IMR-90 (cell line): Measurements from ENCODE around the gene PCSK2. TPM values are rescaled to one million over a fixed set of nuclear protein-coding genes. Genes with fewer than 3 reads are reported as not detected.

Experiments used
- ATAC-seq: fragments of 200-7000 bp; cut with Tn5 transposase; 2 replicates; pipeline ENCODE4 v1.9.1; 2020; ENCODE audit warnings: low read depth, mild to moderate bottlenecking, moderate library complexity
- BruUV-seq: library from RNA; stranded (reverse); fragments of 400-500 nt; replicated peaks from 2 replicates; lab custom pipeline; 2021; lab: Mats Ljungman, UMichigan
- CTCF ChIA-PET: fragments of 300-600 bp; formaldehyde crosslinking; extraction: SDS; loops from one replicate; lab custom pipeline; 2021; ENCODE audit warnings: antibody characterized with exemption; lab: Yijun Ruan, JAX
- POLR2A ChIA-PET: fragments of 300-600 bp; sonication (Branson Sonifier 250); formaldehyde crosslinking; loops from one replicate; lab custom pipeline; 2022; ENCODE audit warnings: antibody characterized with exemption; ENCODE audit not compliant: unreplicated experiment; lab: Charles Lee
- DNase-seq: peaks from one replicate; pipeline ENCODE4 v3.0.0; 2013
- H2AFZ ChIP-seq: replicated peaks from 2 replicates; pipeline ENCODE3; 2013; ENCODE audit warnings: low read length, mild to moderate bottlenecking; ENCODE audit not compliant: poor library complexity
- H2AK5ac ChIP-seq: 2 replicates; pipeline ENCODE4 v1.6.1; 2013; ENCODE audit warnings: low read depth, low read length, inconsistent platforms
- H2AK9ac ChIP-seq: replicated peaks from 2 replicates; pipeline ENCODE3; 2013; ENCODE audit warnings: mild to moderate bottlenecking, low read depth, low read length, moderate library complexity; ENCODE audit not compliant: poor library complexity
- H2BK120ac ChIP-seq: 2 replicates; pipeline ENCODE4 v1.6.1; 2013; ENCODE audit warnings: low read depth, low read length, inconsistent platforms
- H2BK15ac ChIP-seq: 3 replicates; pipeline ENCODE4 v1.6.1; 2013; ENCODE audit warnings: low read depth, low read length, inconsistent platforms
- H2BK20ac ChIP-seq: 2 replicates; pipeline ENCODE4 v1.6.1; 2013; ENCODE audit warnings: low read depth, mild to moderate bottlenecking, inconsistent platforms, low read length, moderate library complexity
- H2BK5ac ChIP-seq: 2 replicates; pipeline ENCODE4 v1.6.1; 2013; ENCODE audit warnings: mild to moderate bottlenecking, low read depth, low read length, inconsistent platforms; ENCODE audit not compliant: poor library complexity, severe bottlenecking
- H3K14ac ChIP-seq: replicated peaks from 2 replicates; pipeline ENCODE4 v1.6.1; 2013; ENCODE audit warnings: low read depth, low read length, inconsistent platforms
- H3K18ac ChIP-seq: 2 replicates; pipeline ENCODE4 v1.6.1; 2013; ENCODE audit warnings: low read depth, low read length, control low read depth
- H3K23ac ChIP-seq: 2 replicates; pipeline ENCODE4 v1.6.1; 2013; ENCODE audit warnings: low read depth, low read length, inconsistent platforms
- H3K27ac ChIP-seq: 2 replicates; pipeline ENCODE4 v1.5.1; 2013; ENCODE audit warnings: mild to moderate bottlenecking, control low read depth, low read length; ENCODE audit not compliant: insufficient read depth
- H3K27me3 ChIP-seq: 2 replicates; pipeline ENCODE4 v1.6.1; 2013; ENCODE audit warnings: low read length; ENCODE audit not compliant: control insufficient read depth, insufficient read depth
- H3K36me3 ChIP-seq: 2 replicates; pipeline ENCODE4 v1.6.1; 2013; ENCODE audit warnings: low read length, mixed read lengths; ENCODE audit not compliant: control insufficient read depth, insufficient read depth
- H3K4ac ChIP-seq: 2 replicates; pipeline ENCODE4 v1.6.1; 2013; ENCODE audit warnings: low read depth, low read length, inconsistent platforms
- H3K4me1 ChIP-seq: 2 replicates; pipeline ENCODE4 v1.6.1; 2013; ENCODE audit warnings: low read length, mixed read lengths; ENCODE audit not compliant: control insufficient read depth, insufficient read depth
- H3K4me2 ChIP-seq: 2 replicates; pipeline ENCODE4 v1.6.1; 2013; ENCODE audit warnings: low read depth, mild to moderate bottlenecking, control low read depth, low read length, moderate library complexity
- H3K4me3 ChIP-seq: 2 replicates; pipeline ENCODE4 v1.5.1; 2013; ENCODE audit warnings: low read depth, mild to moderate bottlenecking, control low read depth, low read length, moderate library complexity; ENCODE audit not compliant: insufficient read depth
- H3K56ac ChIP-seq: 2 replicates; pipeline ENCODE4 v1.6.1; 2013; ENCODE audit warnings: low read length, inconsistent platforms; ENCODE audit not compliant: insufficient read depth; ENCODE audit errors: extremely low read depth
- H3K79me1 ChIP-seq, 2 experiments: 2 replicates each; pipeline ENCODE4 v1.6.1; 2013; ENCODE audit warnings: low read length in 2 of 2, inconsistent platforms in 1 of 2, low read depth in 1 of 2
- H3K9ac ChIP-seq: 2 replicates; pipeline ENCODE4 v1.6.1; 2013; ENCODE audit warnings: low read depth, low read length, control low read depth
- H3K9me1 ChIP-seq: 2 replicates; pipeline ENCODE4 v1.6.1; 2013; ENCODE audit warnings: low read length, inconsistent platforms; ENCODE audit not compliant: insufficient read depth
- H3K9me3 ChIP-seq: 2 replicates; pipeline ENCODE4 v1.6.1; 2013; ENCODE audit warnings: low read length; ENCODE audit not compliant: control insufficient read depth, insufficient read depth
- H4K20me1 ChIP-seq: 2 replicates; pipeline ENCODE4 v1.6.1; 2013; ENCODE audit warnings: low read length, inconsistent platforms; ENCODE audit not compliant: insufficient read depth
- H4K5ac ChIP-seq: 2 replicates; pipeline ENCODE4 v1.6.1; 2013; ENCODE audit warnings: mild to moderate bottlenecking, low read depth, low read length, control low read depth
- H4K8ac ChIP-seq, 2 experiments: 2 replicates each; pipeline ENCODE4 v1.6.1; 2013; ENCODE audit warnings: low read depth in 2 of 2, low read length in 2 of 2, control low read depth in 1 of 2, inconsistent platforms in 1 of 2
- H4K91ac ChIP-seq: 2 replicates; pipeline ENCODE4 v1.6.1; 2013; ENCODE audit warnings: low read depth, low read length, inconsistent platforms; ENCODE audit not compliant: insufficient read depth
- BHLHE40 ChIP-seq: fragments of 150-350 bp; IDR thresholded peaks from 2 replicates; pipeline ENCODE4 v1.6.1; 2016; ENCODE audit warnings: mild to moderate bottlenecking, low read depth, low read length
- CEBPB ChIP-seq: IDR thresholded peaks from 2 replicates; pipeline ENCODE4 v1.6.1; 2012; ENCODE audit warnings: low read depth, low read length, improper control_type of control experiment
- CHD1 ChIP-seq: IDR thresholded peaks from 2 replicates; pipeline ENCODE4 v1.6.1; 2012; ENCODE audit warnings: low read depth, low read length, improper control_type of control experiment
- FOS ChIP-seq: fragments of 150-350 bp; IDR thresholded peaks from 2 replicates; pipeline ENCODE4 v1.6.1; 2016; ENCODE audit warnings: low read depth, low read length
- MAFK ChIP-seq: IDR thresholded peaks from 2 replicates; pipeline ENCODE4 v1.6.1; 2012; ENCODE audit warnings: low read depth, low read length, improper control_type of control experiment
- MAZ ChIP-seq: IDR thresholded peaks from 2 replicates; pipeline ENCODE4 v1.6.1; 2012; ENCODE audit warnings: low read depth, mild to moderate bottlenecking, low read length, improper control_type of control experiment, moderate library complexity, borderline replicate concordance
- MXI1 ChIP-seq: IDR thresholded peaks from 2 replicates; pipeline ENCODE4 v1.6.1; 2012; ENCODE audit warnings: low read depth, mild to moderate bottlenecking, low read length, moderate library complexity, borderline replicate concordance
- NFE2L2 ChIP-seq: fragments of 150-350 bp; IDR thresholded peaks from 2 replicates; pipeline ENCODE4 v1.6.1; 2016; ENCODE audit warnings: low read depth, mild to moderate bottlenecking, low read length
- POLR2A ChIP-seq: IDR thresholded peaks from 2 replicates; pipeline ENCODE4 v1.6.1; 2012; ENCODE audit warnings: mild to moderate bottlenecking, low read depth, low read length
- RAD21 ChIP-seq: IDR thresholded peaks from 2 replicates; pipeline ENCODE4 v1.6.1; 2012; ENCODE audit warnings: low read length, improper control_type of control experiment
- RCOR1 ChIP-seq: IDR thresholded peaks from 2 replicates; pipeline ENCODE4 v1.6.1; 2012; ENCODE audit warnings: mild to moderate bottlenecking, low read length, improper control_type of control experiment; ENCODE audit not compliant: insufficient replicate concordance
- RFX5 ChIP-seq: IDR thresholded peaks from 2 replicates; pipeline ENCODE4 v1.8.0; 2012; ENCODE audit warnings: low read depth, mild to moderate bottlenecking, low read length, moderate library complexity
- SMC3 ChIP-seq: fragments of 150-350 bp; IDR thresholded peaks from 2 replicates; pipeline ENCODE4 v1.6.1; 2016; ENCODE audit warnings: low read depth, mild to moderate bottlenecking, antibody characterized with exemption, low read length, moderate library complexity
- USF2 ChIP-seq: fragments of 150-350 bp; IDR thresholded peaks from 2 replicates; pipeline ENCODE4 v1.6.1; 2017; ENCODE audit warnings: mild to moderate bottlenecking, antibody characterized with exemption, low read length, low read depth
- WGBS, 2 experiments: methylation state at CpG; one replicate each; pipeline versions ENCODE4 v1.1.5 to v1.1.7; 2013; ENCODE audit warnings: missing lambda C conversion rate in 2 of 2; ENCODE audit not compliant: insufficient read length in 1 of 2; ENCODE audit errors: extremely low coverage in 2 of 2; 5-methylcytosine and 5-hydroxymethylcytosine counted together
- dilution Hi-C: fragments of 300-500 bp; cut with HindIII; formaldehyde crosslinking; loops from one replicate; pipeline ENCODE4 v1.14.3; 2018; ENCODE audit warnings: low sequenced_read_pairs; ENCODE audit not compliant: unreplicated experiment
- in situ Hi-C: fragments of 300-500 bp; cut with MboI; formaldehyde crosslinking; loops from 3 replicates; pipeline ENCODE4 v1.14.3; 2019; ENCODE audit warnings: low sequenced_read_pairs, inconsistent platforms, mixed read lengths
- intact Hi-C: fragments of 100-400 bp; cut with micrococcal nuclease; formaldehyde crosslinking; loops from 2 replicates; pipeline ENCODE4 v1.10.0; 2022
- polyA plus RNA-seq, 3 experiments: library from polyadenylated mRNA; depleted of rRNA; stranded (reverse); fragments of >200 nt; gene quantifications; 2 replicates each; pipeline ENCODE4 v1.2.3, GENCODE V29; 2012; ENCODE audit warnings: low replicate concordance in 1 of 3
- total RNA-seq: library from RNA; depleted of rRNA; stranded (reverse); fragments of >200 nt; gene quantifications from 2 replicates; pipeline ENCODE4 v1.2.3, GENCODE V29; 2012
- TF ChIP-seq, protein P1 (sequence below): fragments of 150-350 bp; IDR thresholded peaks from 2 replicates; pipeline ENCODE4 v1.6.1; 2016; ENCODE audit warnings: low read depth, mild to moderate bottlenecking, low read length, moderate library complexity, borderline replicate concordance
- TF ChIP-seq, protein P2 (sequence below): conservative IDR thresholded peaks from 2 replicates; pipeline ENCODE4 v1.5.1; 2012; ENCODE audit warnings: mild to moderate bottlenecking, low read depth, low read length, improper control_type of control experiment

Gene PCSK2
- total and polyA plus RNA-seq, 2 of the 4 experiments (the other 2 are of a cell fraction), result not detected

GRCh38 chr20:17343091-17343490 is 116.3 kb downstream of the PCSK2 start:
- ChIA-PET POLR2A (no interaction called here), CTCF (interaction anchor here (0.7 kb wide), 1 partner anchor 61 kb away, joined by 4 read pairs; no protein-coding TSS in a partner anchor)
- Histone ChIP-seq H2BK5ac (no peak overlapping the region), H3K56ac (no peak overlapping the region), H2AK9ac (no peak overlapping the region), H3K9me1 (no peaks in the 10 kb centered on the region), H3K18ac (no peak overlapping the region), H3K27ac (no peak overlapping the region; the same call in 1 of the 2 replicates), H3K23ac (no peak overlapping the region), H3K36me3 (no peaks in the 10 kb centered on the region), H2BK15ac (no peak overlapping the region), H4K20me1 (no peaks in the 10 kb centered on the region), H2AK5ac (no peak overlapping the region), H3K9me3 (no peaks in the 10 kb centered on the region), H3K9ac (no peak overlapping the region), H3K14ac (no peak overlapping the region), H3K4ac (no peak overlapping the region), H3K27me3 (no peaks in the 10 kb centered on the region; the same call in 1 of the 2 replicates), H3K4me3 (no peak overlapping the region), H4K5ac (no peak overlapping the region), H3K79me1 (no peaks in the 10 kb centered on the region), H2AFZ (no peak overlapping the region), H2BK20ac (no peak overlapping the region), H4K91ac (no peak overlapping the region), H4K8ac (no peak overlapping the region), H3K4me2 (no peak overlapping the region), H3K4me1 (peaks cover 4% of the 10 kb centered on the region; the same call in 1 of the 2 replicates), H2BK120ac (no peak overlapping the region)
- dilution Hi-C loops (no loop called here), intact Hi-C loops (no loop called here), in situ Hi-C loops (no loop called here)
- ATAC-seq (no peak), DNase-seq (no peak)
- no peak for TF ChIP-seq MXI1
- TF ChIP-seq FOS, result no peak
- no peak for TF ChIP-seq MAZ
- TF ChIP-seq, protein P1, sequence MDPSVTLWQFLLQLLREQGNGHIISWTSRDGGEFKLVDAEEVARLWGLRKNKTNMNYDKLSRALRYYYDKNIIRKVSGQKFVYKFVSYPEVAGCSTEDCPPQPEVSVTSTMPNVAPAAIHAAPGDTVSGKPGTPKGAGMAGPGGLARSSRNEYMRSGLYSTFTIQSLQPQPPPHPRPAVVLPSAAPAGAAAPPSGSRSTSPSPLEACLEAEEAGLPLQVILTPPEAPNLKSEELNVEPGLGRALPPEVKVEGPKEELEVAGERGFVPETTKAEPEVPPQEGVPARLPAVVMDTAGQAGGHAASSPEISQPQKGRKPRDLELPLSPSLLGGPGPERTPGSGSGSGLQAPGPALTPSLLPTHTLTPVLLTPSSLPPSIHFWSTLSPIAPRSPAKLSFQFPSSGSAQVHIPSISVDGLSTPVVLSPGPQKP, result no peak
- TF ChIP-seq CHD1, result no peak
- TF ChIP-seq RCOR1, result no peak
- no peak for TF ChIP-seq BHLHE40
- TF ChIP-seq SMC3, result no peak
- no peak for TF ChIP-seq RAD21
- TF ChIP-seq USF2, result no peak
- TF ChIP-seq RFX5, result no peak
- TF ChIP-seq, protein P2, sequence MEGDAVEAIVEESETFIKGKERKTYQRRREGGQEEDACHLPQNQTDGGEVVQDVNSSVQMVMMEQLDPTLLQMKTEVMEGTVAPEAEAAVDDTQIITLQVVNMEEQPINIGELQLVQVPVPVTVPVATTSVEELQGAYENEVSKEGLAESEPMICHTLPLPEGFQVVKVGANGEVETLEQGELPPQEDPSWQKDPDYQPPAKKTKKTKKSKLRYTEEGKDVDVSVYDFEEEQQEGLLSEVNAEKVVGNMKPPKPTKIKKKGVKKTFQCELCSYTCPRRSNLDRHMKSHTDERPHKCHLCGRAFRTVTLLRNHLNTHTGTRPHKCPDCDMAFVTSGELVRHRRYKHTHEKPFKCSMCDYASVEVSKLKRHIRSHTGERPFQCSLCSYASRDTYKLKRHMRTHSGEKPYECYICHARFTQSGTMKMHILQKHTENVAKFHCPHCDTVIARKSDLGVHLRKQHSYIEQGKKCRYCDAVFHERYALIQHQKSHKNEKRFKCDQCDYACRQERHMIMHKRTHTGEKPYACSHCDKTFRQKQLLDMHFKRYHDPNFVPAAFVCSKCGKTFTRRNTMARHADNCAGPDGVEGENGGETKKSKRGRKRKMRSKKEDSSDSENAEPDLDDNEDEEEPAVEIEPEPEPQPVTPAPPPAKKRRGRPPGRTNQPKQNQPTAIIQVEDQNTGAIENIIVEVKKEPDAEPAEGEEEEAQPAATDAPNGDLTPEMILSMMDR, result no peak
- TF ChIP-seq MAFK, result no peak
- TF ChIP-seq POLR2A, result no peak
- TF ChIP-seq NFE2L2, result no peak
- TF ChIP-seq CEBPB, result no peak
- WGBS, 2 experiments, result no CpG with 5 or more reads among the region's 1 CpG
- BruUV-seq, result no TSS peak
